ENCODE measurements around the gene MRRF. TPM values are rescaled to one million over a fixed set of nuclear protein-coding genes. Genes with fewer than 3 reads are reported as not detected.

MRRF gene
- total RNA-seq, result 10 to 100 TPM; 44.9 to 65.7 TPM

- Mint-ChIP-seq H3K9me3 (no peaks in the 10 kb centered on the region), H3K27ac (peak within 1 kb of the TSS; percentile 99 to 100), H3K36me3 (peaks cover 32 to 33% of the 10 kb centered on the region in 2 donors)
- peak; percentile 89 to 97 for ATAC-seq
- peak; percentile 85 to 96 for DNase-seq (ENCODE audit: low spot score in 2 of 2)
Observed at GRCh38 chr9:122264360-122265148, at the start of gene MRRF, which contains the start of gene RBM18. Gene MRRF (plus strand): TSS chr9:122264882. CDS start chr9:122270892, 6,010 bp downstream. Gene RBM18 (minus strand): TSS chr9:122264840. CDS start chr9:122261492, 3,348 bp downstream.

- ATAC-seq, result no peak
Observed at GRCh38 chr9:122215663-122216062, 49.0 kb upstream of the MRRF start.

GRCh38 chr9:122216138-122216797, 48.4 kb upstream of the MRRF start:
- Mint-ChIP-seq H3K36me3 (no peaks in the 10 kb centered on the region), H3K27ac (no peak overlapping the region), H3K9me3 (no peaks in the 10 kb centered on the region)
- DNase-seq (ENCODE audit: low spot score in 2 of 2) (peak in 1 of 2 donors; percentile 30), ATAC-seq (no peak)

More at GRCh38 chr9:122215663-122216062, 49.0 kb upstream of the MRRF start:
- no peaks in the 10 kb centered on the region for H3K36me3 Mint-ChIP-seq
- DNase-seq (ENCODE audit: low spot score in 2 of 2), result no peak
- H3K27ac Mint-ChIP-seq, result no peak overlapping the region
- H3K9me3 Mint-ChIP-seq, result no peaks in the 10 kb centered on the region

GRCh38 chr9:122216798-122217418, 47.8 kb upstream of the MRRF start:
- no peaks in the 10 kb centered on the region for H3K36me3 Mint-ChIP-seq
- DNase-seq (ENCODE audit: low spot score in 2 of 2), result peak in 1 of 2 donors; percentile 21
- H3K9me3 Mint-ChIP-seq, result no peaks in the 10 kb centered on the region
- H3K27ac Mint-ChIP-seq, result no peak overlapping the region
- no peak for ATAC-seq

GRCh38 chr9:122217640-122218039, 47.0 kb upstream of the MRRF start:
- ATAC-seq (no peak), DNase-seq (ENCODE audit: low spot score in 2 of 2) (no peak)
- Mint-ChIP-seq H3K9me3 (no peaks in the 10 kb centered on the region), H3K27ac (no peak overlapping the region), H3K36me3 (no peaks in the 10 kb centered on the region)

- no peak for ATAC-seq
- DNase-seq (ENCODE audit: low spot score in 2 of 2), result peak in 1 of 2 donors; percentile 25
- no peaks in the 10 kb centered on the region for H3K9me3 Mint-ChIP-seq
- no peaks in the 10 kb centered on the region for H3K36me3 Mint-ChIP-seq
- no peak overlapping the region for H3K27ac Mint-ChIP-seq
Observed at GRCh38 chr9:122218071-122218934, 46.4 kb upstream of the MRRF start.

- Mint-ChIP-seq H3K36me3 (no peaks in the 10 kb centered on the region), H3K27ac (no peak overlapping the region), H3K9me3 (no peaks in the 10 kb centered on the region)
- DNase-seq (ENCODE audit: low spot score in 2 of 2), result peak in 1 of 2 donors; percentile 50
- ATAC-seq, result peak in 1 of 2 donors; percentile 47
Observed at GRCh38 chr9:122218935-122219855, 45.5 kb upstream of the MRRF start.

- DNase-seq (ENCODE audit: low spot score in 2 of 2) (peak in 1 of 2 donors; percentile 50), ATAC-seq (no peak)
- Mint-ChIP-seq H3K27ac (no peak overlapping the region), H3K9me3 (no peaks in the 10 kb centered on the region), H3K36me3 (no peaks in the 10 kb centered on the region)
Observed at GRCh38 chr9:122219856-122220672, 44.6 kb upstream of the MRRF start.

GRCh38 chr9:122220673-122221182, 44.0 kb upstream of the MRRF start:
- H3K9me3 Mint-ChIP-seq, result no peaks in the 10 kb centered on the region
- H3K27ac Mint-ChIP-seq, result no peak overlapping the region
- H3K36me3 Mint-ChIP-seq, result no peaks in the 10 kb centered on the region
- DNase-seq (ENCODE audit: low spot score in 2 of 2), result peak in 1 of 2 donors; percentile 21
- no peak for ATAC-seq

- H3K36me3 Mint-ChIP-seq, result no peaks in the 10 kb centered on the region
- no peak overlapping the region for H3K27ac Mint-ChIP-seq
- DNase-seq (ENCODE audit: low spot score in 2 of 2) (peak in 1 of 2 donors; percentile 45), ATAC-seq (no peak)
- no peaks in the 10 kb centered on the region for H3K9me3 Mint-ChIP-seq
Observed at GRCh38 chr9:122221183-122221811, 43.4 kb upstream of the MRRF start.

GRCh38 chr9:122222791-122223190, 41.9 kb upstream of the MRRF start:
- H3K9me3 Mint-ChIP-seq, result no peaks in the 10 kb centered on the region
- ATAC-seq (no peak), DNase-seq (ENCODE audit: low spot score in 2 of 2) (peak in 1 of 2 donors; percentile 49)
- H3K36me3 Mint-ChIP-seq, result no peaks in the 10 kb centered on the region
- no peak overlapping the region for H3K27ac Mint-ChIP-seq

GRCh38 chr9:122223435-122223834, 41.2 kb upstream of the MRRF start:
- H3K36me3 Mint-ChIP-seq, result no peaks in the 10 kb centered on the region
- H3K9me3 Mint-ChIP-seq, result no peaks in the 10 kb centered on the region
- DNase-seq (ENCODE audit: low spot score in 2 of 2) (peak in 1 of 2 donors; percentile 20), ATAC-seq (no peak)
- H3K27ac Mint-ChIP-seq, result no peak overlapping the region

- H3K36me3 Mint-ChIP-seq, result no peaks in the 10 kb centered on the region
- ATAC-seq, result no peak
- peak in 1 of 2 donors; percentile 39 for DNase-seq (ENCODE audit: low spot score in 2 of 2)
- H3K27ac Mint-ChIP-seq, result no peak overlapping the region
- H3K9me3 Mint-ChIP-seq, result no peaks in the 10 kb centered on the region
Observed at GRCh38 chr9:122225312-122226141, 39.2 kb upstream of the MRRF start.
